Rectal smooth muscle tissue (tissue), 1 donor: ENCODE results near the gene AHI1.

ENCODE experiments used
- H3K27ac ChIP-seq: one replicate; pipeline ENCODE4 v1.7.0; 2013; ENCODE audit warnings: low read depth, low read length, inconsistent platforms
- H3K27me3 ChIP-seq: one replicate; pipeline ENCODE4 v1.7.0; 2013; ENCODE audit warnings: low read length; ENCODE audit not compliant: control insufficient read depth, insufficient read depth
- H3K36me3 ChIP-seq: one replicate; pipeline ENCODE4 v1.7.0; 2013; ENCODE audit warnings: low read length; ENCODE audit not compliant: control insufficient read depth, insufficient read depth
- H3K4me1 ChIP-seq: one replicate; pipeline ENCODE4 v1.7.0; 2013; ENCODE audit warnings: low read length; ENCODE audit not compliant: control insufficient read depth, insufficient read depth
- H3K4me3 ChIP-seq: one replicate; pipeline ENCODE4 v1.7.0; 2013; ENCODE audit warnings: low read length
- H3K9ac ChIP-seq: one replicate; pipeline ENCODE4 v1.7.0; 2013; ENCODE audit warnings: low read length

Gene AHI1

GRCh38 chr6:135527116-135527959 lies 29.8 kb upstream of the AHI1 start:
- no peak overlapping the region for H3K4me3 ChIP-seq
- H3K27ac ChIP-seq: no peak overlapping the region
- no peaks in the 10 kb centered on the region for H3K27me3 ChIP-seq
- H3K9ac ChIP-seq: no peak overlapping the region
- H3K4me1 ChIP-seq: no peaks in the 10 kb centered on the region
- no peaks in the 10 kb centered on the region for H3K36me3 ChIP-seq

GRCh38 chr6:135525594-135525993 lies 28.1 kb upstream of the AHI1 start:
- Histone ChIP-seq H3K4me3 (no peak overlapping the region), H3K27ac (no peak overlapping the region), H3K4me1 (no peaks in the 10 kb centered on the region), H3K36me3 (no peaks in the 10 kb centered on the region), H3K27me3 (no peaks in the 10 kb centered on the region), H3K9ac (no peak overlapping the region)

DNA sequence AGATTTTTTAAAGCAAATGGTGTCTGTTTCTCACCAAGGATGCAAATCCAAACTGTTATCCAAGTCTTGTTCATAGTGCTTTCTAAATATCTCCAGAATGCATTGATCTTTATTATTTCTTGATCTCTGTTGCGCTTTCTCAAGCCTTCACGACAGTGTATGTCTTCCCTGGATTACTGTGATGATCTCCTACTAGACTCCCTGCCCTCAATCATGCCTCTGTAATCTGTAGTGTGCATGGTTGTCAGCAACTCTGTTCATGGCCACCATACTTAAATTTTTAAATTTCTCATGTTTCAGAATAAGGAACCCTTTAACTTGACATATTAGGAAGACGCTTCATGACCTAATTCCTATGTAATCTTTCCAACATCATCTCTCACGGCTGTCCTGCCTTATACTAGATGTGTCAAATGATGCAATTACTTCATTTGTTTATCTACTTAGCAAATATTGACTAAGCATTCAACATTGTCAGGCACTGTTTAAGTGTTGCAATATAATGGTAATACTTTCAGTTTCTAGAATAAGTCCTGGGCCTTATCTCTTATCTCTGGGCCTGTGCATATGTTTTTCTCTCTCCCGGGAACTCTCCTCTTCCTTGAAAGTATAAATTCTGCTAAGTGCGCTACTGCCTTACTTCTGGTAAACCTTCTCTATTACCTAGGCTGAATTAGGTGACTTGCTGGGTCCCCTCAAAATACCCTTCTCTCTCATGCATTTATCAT lies 25.6 kb upstream of the AHI1 start:
- Histone ChIP-seq H3K9ac (no peak overlapping the region), H3K36me3 (no peaks in the 10 kb centered on the region), H3K4me1 (no peaks in the 10 kb centered on the region), H3K27me3 (no peaks in the 10 kb centered on the region), H3K4me3 (no peak overlapping the region), H3K27ac (no peak overlapping the region)

DNA sequence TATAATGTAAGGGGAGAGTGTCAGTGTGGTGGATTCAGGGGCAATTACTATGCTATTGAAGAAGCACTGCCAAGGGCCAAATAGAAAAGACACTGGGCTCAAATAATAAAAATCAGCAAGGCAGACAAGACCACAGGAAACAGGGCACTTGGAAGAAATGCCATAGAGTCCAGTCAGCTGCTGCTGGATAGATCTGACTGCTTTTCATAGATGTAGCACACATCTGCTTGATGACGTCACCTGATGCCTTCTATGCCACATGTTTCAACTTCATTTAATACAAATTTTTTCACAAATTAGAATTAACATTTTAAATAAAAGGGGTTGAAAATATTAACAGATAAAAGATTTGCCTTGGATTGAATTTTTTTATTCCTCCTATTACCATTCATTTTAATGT lies 23.9 kb upstream of the AHI1 start:
- H3K27ac ChIP-seq: no peak overlapping the region
- no peaks in the 10 kb centered on the region for H3K4me1 ChIP-seq
- no peak overlapping the region for H3K4me3 ChIP-seq
- H3K36me3 ChIP-seq: no peaks in the 10 kb centered on the region
- H3K27me3 ChIP-seq: no peaks in the 10 kb centered on the region
- no peak overlapping the region for H3K9ac ChIP-seq

- Histone ChIP-seq H3K27ac (no peak overlapping the region), H3K9ac (no peak overlapping the region), H3K4me1 (no peaks in the 10 kb centered on the region), H3K36me3 (no peaks in the 10 kb centered on the region), H3K4me3 (no peak overlapping the region), H3K27me3 (no peaks in the 10 kb centered on the region)
Observed at GRCh38 chr6:135520781-135521180, 23.2 kb upstream of the AHI1 start.

DNA sequence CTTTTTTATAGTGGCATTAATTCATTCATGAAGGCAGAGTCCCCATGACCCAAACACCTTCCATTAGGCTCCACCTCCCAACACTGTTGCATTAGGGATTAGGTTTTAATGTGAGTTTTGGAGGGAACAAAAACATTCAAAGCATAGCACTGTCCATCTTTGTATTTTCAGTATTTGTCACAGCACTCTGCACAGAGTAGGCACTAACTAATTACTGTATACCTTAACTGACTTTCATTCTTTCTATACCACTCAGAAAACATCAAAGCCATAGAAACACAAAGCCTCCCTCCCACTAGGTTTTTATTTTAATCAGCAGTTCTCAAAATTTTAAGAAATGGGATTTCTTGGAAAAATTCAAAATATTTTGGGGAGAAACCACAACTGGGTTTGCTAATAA lies 21.8 kb upstream of the AHI1 start:
- Histone ChIP-seq H3K27me3 (no peaks in the 10 kb centered on the region), H3K4me3 (no peak overlapping the region), H3K9ac (no peak overlapping the region), H3K4me1 (no peaks in the 10 kb centered on the region), H3K36me3 (no peaks in the 10 kb centered on the region), H3K27ac (no peak overlapping the region)

DNA sequence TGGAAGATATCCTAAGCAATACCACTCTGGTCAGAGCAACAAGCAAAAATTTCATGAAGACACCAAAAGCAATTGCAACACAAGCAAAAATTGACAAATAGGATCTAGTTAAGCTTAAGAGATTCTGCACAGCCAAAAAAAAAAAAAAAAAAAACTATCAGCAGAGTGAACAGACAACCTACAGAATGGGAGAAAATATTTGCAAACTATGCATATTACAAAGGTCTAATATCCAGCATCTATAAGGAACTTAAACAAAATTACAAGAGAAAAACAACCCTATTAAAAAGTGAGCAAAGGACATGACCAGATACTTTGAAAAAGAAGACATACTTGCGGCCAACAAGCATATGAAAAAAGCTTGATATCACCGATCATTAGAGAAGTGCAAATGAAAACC lies 20.0 kb upstream of the AHI1 start:
- H3K27me3 ChIP-seq: no peaks in the 10 kb centered on the region
- H3K4me1 ChIP-seq: no peaks in the 10 kb centered on the region
- H3K9ac ChIP-seq: no peak overlapping the region
- no peak overlapping the region for H3K27ac ChIP-seq
- H3K4me3 ChIP-seq: no peak overlapping the region
- no peaks in the 10 kb centered on the region for H3K36me3 ChIP-seq

DNA sequence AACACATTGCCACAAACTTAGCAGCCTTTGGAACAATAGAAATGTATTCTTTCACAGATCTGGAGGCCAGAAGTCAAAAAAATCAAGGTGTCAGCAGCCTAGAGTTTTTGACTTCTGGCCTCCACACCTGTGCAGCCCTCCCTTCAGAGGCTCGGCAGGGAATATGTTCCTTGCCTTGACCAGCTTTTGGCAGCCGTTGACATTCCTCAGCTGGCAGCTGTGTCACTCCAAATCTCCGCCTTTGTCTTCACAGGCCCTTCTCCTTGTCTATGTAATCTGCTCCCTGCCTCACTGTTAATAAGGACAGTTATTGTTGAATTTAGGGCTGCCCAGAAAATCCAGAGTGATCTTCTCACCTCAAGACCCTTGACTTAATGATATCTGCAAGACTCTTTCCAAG lies 17.2 kb upstream of the AHI1 start:
- Histone ChIP-seq H3K27me3 (no peaks in the 10 kb centered on the region), H3K9ac (no peak overlapping the region), H3K36me3 (no peaks in the 10 kb centered on the region), H3K4me1 (no peaks in the 10 kb centered on the region), H3K27ac (no peak overlapping the region), H3K4me3 (no peak overlapping the region)

DNA sequence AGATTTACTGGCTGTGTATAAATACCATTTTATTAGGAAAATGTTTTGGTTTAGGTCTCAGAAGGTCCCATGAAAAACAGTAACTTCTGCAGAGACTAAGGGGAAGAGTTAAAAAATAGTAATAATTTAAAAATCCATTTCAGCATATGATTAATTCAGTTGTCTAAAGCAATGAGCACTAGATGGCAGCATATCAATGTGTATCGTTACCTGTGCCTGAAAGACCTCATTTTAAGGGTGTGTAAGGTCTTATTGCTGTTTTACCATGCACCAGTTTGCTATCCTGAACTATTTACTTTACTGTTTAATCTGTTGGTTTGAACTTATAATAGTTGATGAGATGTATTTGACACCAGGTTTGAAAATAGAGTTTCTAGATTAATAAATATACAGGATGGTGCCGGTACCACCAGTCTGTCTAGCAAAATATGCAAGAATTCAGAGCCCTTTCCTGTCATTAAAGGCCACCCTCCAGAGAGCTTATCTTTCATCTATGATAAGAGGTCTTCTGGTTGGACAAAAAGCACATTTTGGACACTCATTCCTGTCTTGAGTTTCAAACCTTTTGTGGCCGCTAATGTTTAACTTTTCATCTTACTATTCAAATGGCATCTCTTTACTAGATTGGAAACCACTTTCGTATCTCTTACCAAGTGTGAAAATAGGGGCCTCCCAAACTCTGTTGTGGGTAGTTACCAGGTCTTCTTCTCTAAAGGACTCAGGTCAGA lies 8.9 kb upstream of the AHI1 start:
- Histone ChIP-seq H3K27ac (no peak overlapping the region), H3K9ac (no peak overlapping the region), H3K36me3 (no peaks in the 10 kb centered on the region), H3K27me3 (no peaks in the 10 kb centered on the region), H3K4me3 (no peak overlapping the region), H3K4me1 (no peaks in the 10 kb centered on the region)

DNA sequence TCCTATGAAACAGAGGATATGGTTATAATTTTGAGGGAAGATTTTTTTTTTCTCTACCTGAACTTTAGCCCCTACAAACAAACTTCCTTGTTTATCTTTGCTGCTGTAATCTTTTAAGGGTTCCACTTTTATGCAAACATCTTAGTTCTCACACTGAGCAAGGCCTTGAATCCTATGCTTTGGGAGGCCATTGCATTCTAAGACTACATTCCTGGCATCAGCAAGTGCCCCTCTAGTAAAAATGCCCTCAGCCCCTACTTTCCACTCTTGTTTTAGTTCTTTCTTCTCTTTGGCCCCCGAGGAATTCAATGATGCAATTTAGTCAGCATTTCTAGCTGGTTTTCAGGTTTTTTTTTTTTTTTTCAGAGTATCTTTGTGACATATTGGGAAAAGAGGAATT lies 8.1 kb upstream of the AHI1 start:
- Histone ChIP-seq H3K4me1 (no peaks in the 10 kb centered on the region), H3K4me3 (no peak overlapping the region), H3K27ac (no peak overlapping the region), H3K27me3 (no peaks in the 10 kb centered on the region), H3K36me3 (no peaks in the 10 kb centered on the region), H3K9ac (no peak overlapping the region)

- H3K4me3 ChIP-seq: no peak overlapping the region
Observed at GRCh38 chr6:135505222-135505621, 7.7 kb upstream of the AHI1 start.

DNA sequence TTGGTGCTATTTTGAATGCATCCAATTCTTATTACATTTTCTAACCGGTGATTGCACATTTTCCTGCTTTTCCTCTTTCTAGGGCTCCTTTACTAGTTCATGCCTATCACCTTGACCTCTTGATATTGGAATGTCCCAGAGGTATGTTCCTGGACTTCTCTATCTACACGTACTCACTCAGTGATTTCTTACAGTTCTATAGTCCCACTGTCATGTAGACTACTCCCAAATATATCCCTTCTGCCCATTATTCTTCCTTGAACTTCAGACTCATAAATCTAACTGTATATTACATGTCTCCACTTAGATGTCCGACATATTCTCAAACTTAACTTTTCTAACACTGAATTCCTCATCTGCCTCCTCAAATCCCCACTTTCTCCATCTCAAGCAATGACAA lies 7.2 kb upstream of the AHI1 start:
- H3K9ac ChIP-seq: no peak overlapping the region
- no peaks in the 10 kb centered on the region for H3K27me3 ChIP-seq
- H3K36me3 ChIP-seq: no peaks in the 10 kb centered on the region
- no peak overlapping the region for H3K4me3 ChIP-seq
- H3K4me1 ChIP-seq: no peaks in the 10 kb centered on the region
- H3K27ac ChIP-seq: no peak overlapping the region

More at GRCh38 chr6:135505222-135505621, 7.7 kb upstream of the AHI1 start:
- H3K4me1 ChIP-seq: no peaks in the 10 kb centered on the region
- H3K36me3 ChIP-seq: no peaks in the 10 kb centered on the region
- no peaks in the 10 kb centered on the region for H3K27me3 ChIP-seq
- no peak overlapping the region for H3K27ac ChIP-seq
- no peak overlapping the region for H3K9ac ChIP-seq
